COR-L47 (cell line): ENCODE measurements around the gene PRELID3B.

Experiments used
- DNase-seq: peaks from one replicate; lab custom pipeline; 2025; lab: John Stamatoyannopoulos, UW

PRELID3B gene

DNA sequence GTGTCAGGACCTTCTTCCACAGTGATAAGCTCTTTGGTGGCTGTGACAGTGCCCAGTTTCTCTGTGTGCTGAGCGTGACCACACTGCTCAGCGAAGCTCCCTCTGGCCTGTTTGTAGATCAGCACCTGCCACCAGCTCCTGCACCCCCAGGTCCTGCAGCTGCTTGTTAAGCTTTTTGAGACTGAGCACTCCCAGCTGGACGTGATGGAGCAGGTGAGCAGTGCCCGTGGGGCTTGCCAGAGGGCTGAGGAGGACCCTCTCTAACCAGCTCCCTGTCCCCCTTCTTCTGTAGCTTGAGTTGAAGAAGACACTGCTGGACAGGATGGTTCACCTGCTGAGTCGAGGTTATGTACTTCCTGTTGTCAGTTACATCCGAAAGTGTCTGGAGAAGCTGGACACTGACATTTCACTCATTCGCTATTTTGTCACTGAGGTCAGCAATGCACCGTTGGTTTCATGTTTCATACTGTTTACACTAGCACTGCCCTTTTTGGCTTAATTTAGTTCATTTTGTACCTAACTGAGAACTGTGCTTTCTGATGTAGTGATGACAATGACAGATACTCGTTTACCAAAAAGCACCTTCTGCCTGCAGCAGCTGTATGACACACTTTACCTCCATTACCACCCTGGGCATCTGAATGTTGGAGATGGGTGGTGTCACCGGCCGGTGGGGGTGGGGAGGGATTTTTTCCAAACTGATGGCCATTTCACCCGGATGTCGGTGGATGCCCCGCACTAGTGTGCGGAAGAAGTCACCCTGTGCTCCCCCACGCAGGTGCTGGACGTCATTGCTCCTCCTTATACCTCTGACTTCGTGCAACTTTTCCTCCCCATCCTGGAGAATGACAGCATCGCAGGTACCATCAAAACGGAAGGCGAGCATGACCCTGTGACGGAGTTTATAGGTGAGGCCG, 49.0 kb downstream of the PRELID3B start:
- DNase-seq, result no peak

DNA sequence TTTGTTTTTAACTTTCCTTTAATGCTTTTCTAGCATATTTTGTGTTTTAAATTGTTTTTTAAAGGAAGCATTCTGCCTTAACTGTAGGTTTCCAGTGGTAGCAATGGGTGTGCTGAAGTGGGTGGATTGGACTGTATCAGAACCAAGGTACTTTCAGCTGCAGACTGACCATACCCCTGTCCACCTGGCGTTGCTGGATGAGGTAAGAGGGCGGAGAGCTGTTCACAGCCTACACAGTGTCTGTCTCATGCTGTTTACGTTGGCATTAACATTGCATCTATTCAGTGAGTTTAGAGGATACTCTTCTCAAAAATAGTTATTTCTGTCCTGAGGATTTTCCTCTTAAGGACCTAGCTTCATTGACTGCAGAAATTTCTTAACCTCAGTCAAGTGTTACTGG, 49.7 kb downstream of the PRELID3B start:
- DNase-seq, result no peak

GRCh38 chr20:58991715-58992114, 50.9 kb downstream of the PRELID3B start:
- no peak for DNase-seq

DNA sequence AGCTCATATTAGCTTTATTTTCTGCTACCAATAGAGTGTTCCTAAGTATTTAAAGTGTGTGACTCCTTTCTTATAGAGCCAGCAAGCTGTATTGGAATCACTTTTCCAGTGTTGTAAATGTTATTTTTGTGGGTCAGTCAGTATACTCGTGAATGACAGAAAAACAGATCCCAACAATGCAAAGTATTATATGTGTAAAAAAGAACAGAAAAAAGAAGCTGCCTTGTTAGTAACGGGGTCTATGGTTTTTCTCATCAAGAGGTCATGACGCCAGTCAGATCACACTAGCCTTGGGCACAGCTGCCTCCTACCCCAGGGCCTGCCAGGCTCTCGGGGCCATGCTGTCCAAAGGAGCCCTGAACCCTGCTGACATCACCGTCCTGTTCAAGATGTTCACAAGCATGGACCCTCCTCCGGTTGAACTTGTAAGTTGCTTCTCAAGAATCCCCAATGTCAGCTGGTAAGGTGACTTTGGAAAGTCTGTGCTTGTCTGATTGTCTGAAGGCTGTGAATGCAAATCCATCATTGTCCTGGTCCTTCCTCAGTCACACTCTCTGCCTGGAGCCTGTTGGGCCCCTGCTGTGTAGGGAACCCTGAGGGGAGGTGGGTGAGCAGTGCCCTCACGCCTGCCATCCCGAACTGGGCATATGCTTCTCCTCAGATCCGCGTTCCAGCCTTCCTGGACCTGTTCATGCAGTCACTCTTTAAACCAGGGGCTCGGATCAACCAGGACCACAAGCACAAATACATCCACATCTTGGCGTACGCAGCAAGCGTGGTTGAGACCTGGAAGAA, 51.7 kb downstream of the PRELID3B start:
- no peak for DNase-seq

DNA sequence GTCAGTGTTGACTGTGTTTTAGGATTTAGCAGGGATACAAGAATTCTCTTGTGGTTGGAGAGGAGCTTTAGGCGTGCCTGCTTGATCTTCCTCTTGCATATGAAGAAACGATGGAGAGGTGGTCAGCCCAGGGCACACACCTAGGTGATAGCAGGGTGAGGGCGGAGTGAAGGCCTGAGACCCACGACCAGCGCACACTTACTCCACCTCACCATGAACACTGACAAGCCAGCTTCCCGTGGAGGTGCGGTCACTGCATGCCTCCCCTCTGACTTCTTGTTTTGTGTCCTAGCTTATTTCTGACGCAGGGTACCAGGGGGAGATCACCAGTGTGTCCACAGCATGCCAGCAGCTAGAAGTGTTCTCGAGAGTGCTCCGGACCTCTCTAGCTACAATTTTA, 53.4 kb downstream of the PRELID3B start:
- DNase-seq, result no peak

- DNase-seq, result no peak
These were observed 54.1 kb downstream of the PRELID3B start for GRCh38 chr20:58988565-58988882.

DNA sequence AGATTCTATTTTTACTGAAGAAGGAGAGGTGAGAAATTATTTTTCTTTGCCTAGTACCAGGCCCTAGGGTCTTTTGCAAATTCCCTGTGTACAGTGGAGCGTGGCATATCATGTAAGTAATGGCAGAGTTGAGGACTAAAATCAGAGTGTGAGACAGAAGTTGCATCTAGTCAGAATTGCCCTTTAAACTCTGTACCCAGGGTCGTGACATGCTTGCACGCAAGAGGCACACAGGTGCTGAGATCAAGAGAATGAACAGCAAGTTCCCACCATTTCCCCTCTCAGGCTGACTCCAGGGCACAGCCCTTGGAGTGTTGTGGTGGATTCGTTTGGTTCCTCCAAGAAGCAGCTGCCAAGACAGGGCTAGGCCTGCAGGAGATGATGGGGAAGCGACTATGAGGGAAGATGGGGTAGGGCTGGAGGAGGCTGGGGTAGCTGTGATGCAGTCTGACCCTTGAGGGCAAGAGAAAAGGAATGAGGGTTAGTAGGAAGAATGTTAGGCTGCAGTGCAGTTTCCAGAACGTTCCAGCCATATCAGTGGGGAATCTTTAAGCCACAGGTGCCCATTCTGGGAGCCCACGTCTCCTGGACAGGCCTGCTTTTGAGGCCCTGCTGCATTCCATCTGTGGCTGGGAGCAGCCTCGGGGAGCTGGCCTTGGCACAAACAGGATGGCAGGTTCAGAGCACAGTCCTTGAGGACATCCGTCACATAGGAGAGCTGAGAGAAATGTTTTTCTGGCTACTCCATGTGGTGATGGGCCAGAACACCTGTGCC, 54.6 kb downstream of the PRELID3B start:
- no peak for DNase-seq

DNA sequence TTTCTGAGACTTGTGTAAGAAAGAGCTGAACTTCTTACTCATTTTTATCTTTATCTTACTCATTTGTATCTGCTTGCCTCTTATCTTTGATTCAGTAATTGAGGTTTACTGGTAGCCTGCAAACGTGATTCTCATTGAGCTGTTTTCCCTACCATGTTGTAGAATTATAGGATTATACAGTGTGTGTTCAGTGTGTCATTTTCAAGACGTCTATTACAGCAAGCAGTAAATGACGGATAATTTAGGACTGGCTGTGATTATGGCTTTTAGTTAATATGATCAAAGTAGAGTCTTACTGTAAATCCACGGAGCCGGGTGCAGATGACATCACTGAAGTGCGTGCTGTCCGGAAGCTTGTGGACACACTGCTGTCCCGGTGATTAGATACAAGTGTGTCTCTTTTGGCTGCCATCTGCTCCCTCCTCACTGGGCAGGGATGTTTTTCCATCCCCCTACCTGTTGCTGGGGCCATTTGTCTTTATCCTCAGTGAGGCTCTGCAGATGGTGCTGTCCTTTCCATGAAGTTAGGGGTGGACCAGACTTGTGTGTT, 55.5 kb downstream of the PRELID3B start:
- DNase-seq, result no peak

DNA sequence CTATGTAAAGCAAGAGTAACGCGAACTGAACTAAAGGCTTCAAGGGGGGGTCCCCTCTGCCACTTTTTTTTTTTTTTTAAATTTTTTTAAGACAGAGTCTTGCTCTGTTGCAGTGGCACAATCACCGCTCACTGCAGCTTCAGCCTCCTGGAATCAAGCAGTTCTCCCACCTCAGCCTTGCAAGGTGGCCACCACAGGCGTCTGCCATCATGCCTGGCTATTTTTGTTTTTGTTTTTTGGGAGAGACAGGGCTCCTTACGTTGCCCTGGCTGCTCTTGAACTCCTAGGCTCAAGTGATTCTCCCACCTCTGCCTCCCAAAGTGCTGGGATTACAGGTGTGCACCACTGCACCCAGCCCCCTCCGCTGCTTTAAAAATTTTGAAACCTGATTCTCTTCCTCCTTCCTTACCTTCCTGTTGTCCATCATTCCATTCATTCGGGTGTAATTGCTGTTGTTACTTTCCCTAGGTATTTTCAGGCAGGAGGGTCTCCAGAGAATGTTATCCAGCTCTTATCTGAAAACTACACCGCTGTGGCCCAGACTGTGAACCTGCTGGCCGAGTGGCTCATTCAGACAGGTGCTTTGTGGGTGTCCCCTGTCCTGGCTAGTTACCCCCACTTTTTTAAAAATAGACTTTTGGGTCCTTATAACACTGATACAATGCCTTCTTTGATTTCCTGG, 56.2 kb downstream of the PRELID3B start:
- no peak for DNase-seq

DNA sequence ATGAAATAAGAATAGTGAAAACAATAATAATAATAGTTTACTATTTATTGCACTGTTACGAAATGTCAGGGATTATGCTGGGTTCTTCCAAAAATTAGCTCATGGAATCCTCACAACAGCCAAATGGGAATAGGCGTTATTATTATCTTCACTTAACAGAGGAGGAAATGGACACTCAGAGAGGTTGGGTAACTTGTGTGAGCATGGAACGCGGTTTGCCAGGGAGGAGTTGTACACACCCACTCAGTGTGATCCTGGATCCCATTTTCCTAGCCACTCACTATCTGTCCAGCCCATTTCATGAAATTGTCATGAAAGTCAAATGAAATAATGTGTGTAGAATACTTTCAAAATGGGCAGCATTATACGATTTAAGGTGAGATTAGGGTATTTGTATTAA, 56.9 kb downstream of the PRELID3B start:
- DNase-seq, result no peak

DNA sequence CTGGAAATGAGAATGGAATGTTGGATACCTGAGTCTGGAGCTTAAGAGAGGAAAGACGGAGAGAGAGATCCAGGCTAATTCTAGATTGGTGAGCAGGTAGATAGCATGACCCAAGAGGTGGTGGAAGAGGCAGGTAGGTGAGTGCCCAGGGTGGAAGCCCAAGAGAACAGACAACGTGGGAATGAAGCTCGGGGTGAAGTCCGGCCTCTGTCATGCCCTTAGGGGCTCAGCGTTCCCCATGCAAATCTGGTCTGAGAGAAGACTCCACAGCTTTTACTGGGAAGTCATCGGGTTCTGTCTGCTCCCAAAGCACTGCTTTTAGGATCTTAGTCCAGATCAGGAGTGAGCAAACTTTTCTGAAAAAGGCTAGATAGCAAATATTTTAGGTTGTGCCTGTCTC, 57.9 kb downstream of the PRELID3B start:
- no peak for DNase-seq
